ENCODE data around the gene NOS3. TPM values are rescaled to one million over a fixed set of nuclear protein-coding genes. Genes with fewer than 3 reads are reported as not detected.

NOS3 gene
- total and polyA plus RNA-seq, 2 of the 13 experiments (the other 11 are each of a cell fraction or from before 2014, with no cell fraction given): 3.7 to 7.5 TPM

DNA sequence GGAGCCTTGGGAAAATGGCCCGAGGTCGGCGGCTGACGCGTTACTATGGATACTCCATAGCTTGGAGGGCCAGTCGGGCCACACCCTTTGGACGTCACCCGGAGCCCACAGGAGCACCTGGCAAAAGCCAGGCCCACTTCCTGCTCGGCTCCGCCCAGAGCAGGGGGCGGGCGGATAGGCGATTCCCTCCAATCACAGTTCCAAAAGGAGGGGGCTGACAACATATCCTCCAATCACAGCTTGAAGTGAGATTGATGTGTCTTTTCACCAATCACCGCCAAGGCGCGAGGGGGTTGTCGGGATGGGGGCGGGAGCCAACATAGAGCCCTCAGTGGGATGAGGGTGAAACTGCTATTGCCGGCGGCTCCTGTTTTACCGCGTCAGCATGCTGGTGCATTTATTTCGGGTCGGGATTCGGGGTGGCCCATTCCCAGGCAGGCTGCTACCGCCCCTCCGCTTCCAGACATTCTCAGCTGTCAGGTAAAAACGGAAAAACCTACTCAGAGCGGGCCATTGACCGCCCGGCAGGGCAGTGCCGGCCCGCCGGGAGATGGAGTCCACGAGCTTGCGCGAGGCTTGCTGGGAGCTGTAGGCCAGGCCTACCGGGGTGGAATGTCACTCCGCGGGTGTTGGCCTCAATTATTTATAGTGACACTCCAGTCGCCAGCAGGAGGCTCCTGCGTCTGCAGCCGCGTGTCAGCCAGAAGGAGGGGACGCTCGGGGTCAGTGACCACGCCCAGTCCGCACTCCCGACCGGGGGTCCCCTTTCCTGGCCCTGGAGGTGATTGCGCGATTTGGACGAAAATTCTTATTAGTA is 37.5 kb downstream of the NOS3 start, which contains the start of gene ABCB8 (continued):
- TF ChIP-seq, protein P1, sequence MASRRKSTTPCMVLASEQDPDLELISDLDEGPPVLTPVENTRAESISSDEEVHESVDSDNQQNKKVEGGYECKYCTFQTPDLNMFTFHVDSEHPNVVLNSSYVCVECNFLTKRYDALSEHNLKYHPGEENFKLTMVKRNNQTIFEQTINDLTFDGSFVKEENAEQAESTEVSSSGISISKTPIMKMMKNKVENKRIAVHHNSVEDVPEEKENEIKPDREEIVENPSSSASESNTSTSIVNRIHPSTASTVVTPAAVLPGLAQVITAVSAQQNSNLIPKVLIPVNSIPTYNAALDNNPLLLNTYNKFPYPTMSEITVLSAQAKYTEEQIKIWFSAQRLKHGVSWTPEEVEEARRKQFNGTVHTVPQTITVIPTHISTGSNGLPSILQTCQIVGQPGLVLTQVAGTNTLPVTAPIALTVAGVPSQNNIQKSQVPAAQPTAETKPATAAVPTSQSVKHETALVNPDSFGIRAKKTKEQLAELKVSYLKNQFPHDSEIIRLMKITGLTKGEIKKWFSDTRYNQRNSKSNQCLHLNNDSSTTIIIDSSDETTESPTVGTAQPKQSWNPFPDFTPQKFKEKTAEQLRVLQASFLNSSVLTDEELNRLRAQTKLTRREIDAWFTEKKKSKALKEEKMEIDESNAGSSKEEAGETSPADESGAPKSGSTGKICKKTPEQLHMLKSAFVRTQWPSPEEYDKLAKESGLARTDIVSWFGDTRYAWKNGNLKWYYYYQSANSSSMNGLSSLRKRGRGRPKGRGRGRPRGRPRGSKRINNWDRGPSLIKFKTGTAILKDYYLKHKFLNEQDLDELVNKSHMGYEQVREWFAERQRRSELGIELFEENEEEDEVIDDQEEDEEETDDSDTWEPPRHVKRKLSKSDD (CRISPR knock-in tag; IDR thresholded peaks at IDR 0.05; ENCODE audit: low read depth): no peak
- TF ChIP-seq ZNF225 (CRISPR knock-in tag; IDR thresholded peaks at IDR 0.05): 0 out of 2 replicates have a peak, but pooled peaks have one; percentile 39
- no peak for TF ChIP-seq ZSCAN22 (CRISPR knock-in tag; IDR thresholded peaks at IDR 0.05)
- TF ChIP-seq, protein P2, sequence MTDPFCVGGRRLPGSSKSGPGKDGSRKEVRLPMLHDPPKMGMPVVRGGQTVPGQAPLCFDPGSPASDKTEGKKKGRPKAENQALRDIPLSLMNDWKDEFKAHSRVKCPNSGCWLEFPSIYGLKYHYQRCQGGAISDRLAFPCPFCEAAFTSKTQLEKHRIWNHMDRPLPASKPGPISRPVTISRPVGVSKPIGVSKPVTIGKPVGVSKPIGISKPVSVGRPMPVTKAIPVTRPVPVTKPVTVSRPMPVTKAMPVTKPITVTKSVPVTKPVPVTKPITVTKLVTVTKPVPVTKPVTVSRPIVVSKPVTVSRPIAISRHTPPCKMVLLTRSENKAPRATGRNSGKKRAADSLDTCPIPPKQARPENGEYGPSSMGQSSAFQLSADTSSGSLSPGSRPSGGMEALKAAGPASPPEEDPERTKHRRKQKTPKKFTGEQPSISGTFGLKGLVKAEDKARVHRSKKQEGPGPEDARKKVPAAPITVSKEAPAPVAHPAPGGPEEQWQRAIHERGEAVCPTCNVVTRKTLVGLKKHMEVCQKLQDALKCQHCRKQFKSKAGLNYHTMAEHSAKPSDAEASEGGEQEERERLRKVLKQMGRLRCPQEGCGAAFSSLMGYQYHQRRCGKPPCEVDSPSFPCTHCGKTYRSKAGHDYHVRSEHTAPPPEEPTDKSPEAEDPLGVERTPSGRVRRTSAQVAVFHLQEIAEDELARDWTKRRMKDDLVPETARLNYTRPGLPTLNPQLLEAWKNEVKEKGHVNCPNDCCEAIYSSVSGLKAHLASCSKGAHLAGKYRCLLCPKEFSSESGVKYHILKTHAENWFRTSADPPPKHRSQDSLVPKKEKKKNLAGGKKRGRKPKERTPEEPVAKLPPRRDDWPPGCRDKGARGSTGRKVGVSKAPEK (CRISPR knock-in tag; IDR thresholded peaks at IDR 0.05; ENCODE audit: borderline replicate concordance): no peak
- no peak for TF ChIP-seq FOXP1 (IDR thresholded peaks at IDR 0.05)
- TF ChIP-seq FOXP1 (CRISPR knock-in tag; IDR thresholded peaks at IDR 0.05): peak; percentile 21; the same call in 1 of the 2 replicates
- peak; percentile 46; the same call in 1 of the 2 replicates for TF ChIP-seq ZNF317 (CRISPR knock-in tag; IDR thresholded peaks at IDR 0.05)
- 0 out of 2 replicates have a peak, but pooled peaks have one; percentile 51 for TF ChIP-seq SP5 (CRISPR knock-in tag; IDR thresholded peaks at IDR 0.05; ENCODE audit: borderline replicate concordance, low read depth)
- TF ChIP-seq, protein P3, sequence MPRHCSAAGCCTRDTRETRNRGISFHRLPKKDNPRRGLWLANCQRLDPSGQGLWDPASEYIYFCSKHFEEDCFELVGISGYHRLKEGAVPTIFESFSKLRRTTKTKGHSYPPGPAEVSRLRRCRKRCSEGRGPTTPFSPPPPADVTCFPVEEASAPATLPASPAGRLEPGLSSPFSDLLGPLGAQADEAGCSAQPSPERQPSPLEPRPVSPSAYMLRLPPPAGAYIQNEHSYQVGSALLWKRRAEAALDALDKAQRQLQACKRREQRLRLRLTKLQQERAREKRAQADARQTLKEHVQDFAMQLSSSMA (CRISPR knock-in tag; IDR thresholded peaks at IDR 0.05): peak; percentile 79
- no peak for TF ChIP-seq TBL1XR1 (IDR thresholded peaks at IDR 0.05; ENCODE audit: borderline replicate concordance, low read length, partially characterized antibody)
- TF ChIP-seq, protein P4, sequence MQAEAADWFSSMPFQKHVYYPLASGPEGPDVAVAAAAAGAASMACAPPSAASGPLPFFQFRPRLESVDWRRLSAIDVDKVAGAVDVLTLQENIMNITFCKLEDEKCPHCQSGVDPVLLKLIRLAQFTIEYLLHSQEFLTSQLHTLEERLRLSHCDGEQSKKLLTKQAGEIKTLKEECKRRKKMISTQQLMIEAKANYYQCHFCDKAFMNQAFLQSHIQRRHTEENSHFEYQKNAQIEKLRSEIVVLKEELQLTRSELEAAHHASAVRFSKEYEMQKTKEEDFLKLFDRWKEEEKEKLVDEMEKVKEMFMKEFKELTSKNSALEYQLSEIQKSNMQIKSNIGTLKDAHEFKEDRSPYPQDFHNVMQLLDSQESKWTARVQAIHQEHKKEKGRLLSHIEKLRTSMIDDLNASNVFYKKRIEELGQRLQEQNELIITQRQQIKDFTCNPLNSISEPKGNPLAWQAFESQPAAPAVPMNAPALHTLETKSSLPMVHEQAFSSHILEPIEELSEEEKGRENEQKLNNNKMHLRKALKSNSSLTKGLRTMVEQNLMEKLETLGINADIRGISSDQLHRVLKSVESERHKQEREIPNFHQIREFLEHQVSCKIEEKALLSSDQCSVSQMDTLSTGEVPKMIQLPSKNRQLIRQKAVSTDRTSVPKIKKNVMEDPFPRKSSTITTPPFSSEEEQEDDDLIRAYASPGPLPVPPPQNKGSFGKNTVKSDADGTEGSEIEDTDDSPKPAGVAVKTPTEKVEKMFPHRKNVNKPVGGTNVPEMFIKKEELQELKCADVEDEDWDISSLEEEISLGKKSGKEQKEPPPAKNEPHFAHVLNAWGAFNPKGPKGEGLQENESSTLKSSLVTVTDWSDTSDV (CRISPR knock-in tag; IDR thresholded peaks at IDR 0.05): no peak
- TF ChIP-seq NR2F1 (CRISPR knock-in tag; IDR thresholded peaks at IDR 0.05): 0 out of 4 replicates have a peak, but pooled peaks of 1 of the 2 experiments have one; percentile 33
- 0 out of 2 replicates have a peak, but pooled peaks have one; percentile 27 for TF ChIP-seq ZNF124 (CRISPR knock-in tag; IDR thresholded peaks at IDR 0.05)
- no peak for TF ChIP-seq NAIF1 (CRISPR knock-in tag; IDR thresholded peaks at IDR 0.05; ENCODE audit: borderline replicate concordance)
- TF ChIP-seq CEBPB (IDR thresholded peaks at IDR 0.05; ENCODE audit: borderline replicate concordance, low read depth, low read length): no peak
- no peak for TF ChIP-seq CHD4 (IDR thresholded peaks at IDR 0.05; ENCODE audit: borderline replicate concordance, low read length)
- TF ChIP-seq CBX5 (CRISPR knock-in tag; IDR thresholded peaks at IDR 0.05; ENCODE audit: borderline replicate concordance): no peak
- no peak for TF ChIP-seq ZNF570 (CRISPR knock-in tag; IDR thresholded peaks at IDR 0.05; ENCODE audit: borderline replicate concordance)
- TF ChIP-seq SNRNP70 (IDR thresholded peaks at IDR 0.05; ENCODE audit: low read depth, low read length): no peak
- no peak for TF ChIP-seq JUND (CRISPR knock-in tag; IDR thresholded peaks at IDR 0.05)
